HG03442 (cell line): ENCODE measurements around the gene CLEC18C.
"Not testable (repeated sequence)": the region's sequence is repeated elsewhere in the genome, so short reads cannot be mapped to it uniquely, and the experiment has no call there.

ENCODE experiments used
- ATAC-seq: cut with Tn5 transposase; IDR thresholded peaks from one replicate; pipeline ENCODE4 v1.9.1; 2021; ENCODE audit warnings: mild to moderate bottlenecking, moderate library complexity; ENCODE audit not compliant: unreplicated experiment

CLEC18C gene

GRCh38 chr16:70173212-70173837 is at the start of gene CLEC18C:
TSS of gene CLEC18C (plus strand) at chr16:70173787. CDS start at chr16:70174279, 492 bp downstream.
- not testable (repeated sequence) for ATAC-seq

- not testable (repeated sequence) for ATAC-seq
These were observed 49.8 kb upstream of the CLEC18C start for GRCh38 chr16:70123822-70124221.

GRCh38 chr16:70126226-70126625 is 47.4 kb upstream of the CLEC18C start:
- ATAC-seq = not testable (repeated sequence)

- ATAC-seq = not testable (repeated sequence)
These were observed 45.9 kb upstream of the CLEC18C start for GRCh38 chr16:70127706-70128105.

- ATAC-seq = not testable (repeated sequence)
These were observed 44.7 kb upstream of the CLEC18C start for GRCh38 chr16:70128844-70129243.

GRCh38 chr16:70135796-70136195 is 37.8 kb upstream of the CLEC18C start:
- ATAC-seq = not testable (repeated sequence)

- ATAC-seq = not testable (repeated sequence)
These were observed 37.0 kb upstream of the CLEC18C start for GRCh38 chr16:70136595-70136994.

- ATAC-seq = not testable (repeated sequence)
These were observed 30.8 kb upstream of the CLEC18C start for GRCh38 chr16:70142739-70143138.

GRCh38 chr16:70143231-70143895 is 30.2 kb upstream of the CLEC18C start:
- ATAC-seq = not testable (repeated sequence)

GRCh38 chr16:70147853-70148252 is 25.7 kb upstream of the CLEC18C start:
- ATAC-seq = not testable (repeated sequence)

- ATAC-seq = not testable (repeated sequence)
These were observed 25.1 kb upstream of the CLEC18C start for GRCh38 chr16:70148453-70148852.

- ATAC-seq = not testable (repeated sequence)
These were observed 24.3 kb upstream of the CLEC18C start for GRCh38 chr16:70149296-70149695.

GRCh38 chr16:70151391-70151790 is 22.2 kb upstream of the CLEC18C start:
- ATAC-seq = no peak

- no peak for ATAC-seq
These were observed 21.6 kb upstream of the CLEC18C start for GRCh38 chr16:70151941-70152509.

- ATAC-seq = no peak
These were observed 20.8 kb upstream of the CLEC18C start for GRCh38 chr16:70152578-70153302.

- ATAC-seq = not testable (repeated sequence)
These were observed 18.9 kb upstream of the CLEC18C start for GRCh38 chr16:70154736-70155135.

GRCh38 chr16:70156207-70156978 is 17.2 kb upstream of the CLEC18C start:
- no peak for ATAC-seq

GRCh38 chr16:70157105-70157476 is 16.5 kb upstream of the CLEC18C start:
- no peak for ATAC-seq

- no peak for ATAC-seq
These were observed 15.9 kb upstream of the CLEC18C start for GRCh38 chr16:70157477-70158260.
